Mesothelial cell of epicardium (in vitro differentiated cells): ENCODE results near the gene WHRN. TPM values are rescaled to one million over a fixed set of nuclear protein-coding genes. Genes with fewer than 3 reads are reported as not detected.

ENCODE experiments used
- DNase-seq, 2 experiments: peaks; one replicate each; pipeline ENCODE4 v3.0.0; 2021; ENCODE audit warnings: low spot score in 2 of 2; ENCODE audit not compliant: unreplicated experiment in 2 of 2
- H3K27ac Mint-ChIP-seq: 2 replicates; pipeline ENCODE4 v1.8.0; 2021; ENCODE audit warnings: mixed read lengths
- H3K27me3 Mint-ChIP-seq: 2 replicates; pipeline ENCODE4 v1.8.0; 2021; ENCODE audit warnings: low read depth, mixed read lengths
- H3K36me3 Mint-ChIP-seq: 2 replicates; pipeline ENCODE4 v1.8.0; 2021; ENCODE audit warnings: mixed read lengths
- H3K4me1 Mint-ChIP-seq: 2 replicates; pipeline ENCODE4 v1.8.0; 2021; ENCODE audit warnings: mixed read lengths
- H3K4me3 Mint-ChIP-seq: 2 replicates; pipeline ENCODE4 v1.8.0; 2021; ENCODE audit warnings: mild to moderate bottlenecking, moderate library complexity, mixed read lengths
- H3K9me3 Mint-ChIP-seq: 2 replicates; pipeline ENCODE4 v1.8.0; 2021; ENCODE audit warnings: mixed read lengths
- CTCF ChIP-seq: fragments of 200-600 bp; sonication (generic); IDR thresholded peaks from one replicate; pipeline ENCODE4 v1.5.0; 2021; ENCODE audit warnings: antibody characterized with exemption; ENCODE audit not compliant: unreplicated experiment
- total RNA-seq: library from RNA; stranded (reverse); gene quantifications from 3 replicates; pipeline ENCODE4 v1.2.1, GENCODE V29; 2021

Gene WHRN
- total RNA-seq: 25.5 to 28.2 TPM (median 27.5 TPM) in 3 replicates

GRCh38 chr9:114505187-114506081, at the start of gene WHRN:
Gene WHRN, minus strand, starts transcription at chr9:114505473. Its CDS starts 672 bp downstream, at chr9:114504801.
- DNase-seq: peak; percentile 93 to 94
- H3K9me3 Mint-ChIP-seq: no peaks in the 10 kb centered on the region
- peaks cover 46% of the 10 kb centered on the region for H3K4me1 Mint-ChIP-seq
- H3K36me3 Mint-ChIP-seq: no peaks in the 10 kb centered on the region
- H3K27ac Mint-ChIP-seq: peak within 1 kb of the TSS; percentile 95
- H3K27me3 Mint-ChIP-seq: peaks cover 30% of the 10 kb centered on the region
- no peak for TF ChIP-seq CTCF
- H3K4me3 Mint-ChIP-seq: peak within 1 kb of the TSS; percentile 88

- Mint-ChIP-seq H3K27ac (no peak overlapping the region), H3K27me3 (no peaks in the 10 kb centered on the region)
Measured at GRCh38 chr9:114553202-114553601, 47.9 kb upstream of the WHRN start.

GRCh38 chr9:114552706-114553105, 47.4 kb upstream of the WHRN start:
- no peak for TF ChIP-seq CTCF
- Mint-ChIP-seq H3K9me3 (no peaks in the 10 kb centered on the region), H3K4me3 (no peak overlapping the region), H3K4me1 (peaks cover 9% of the 10 kb centered on the region), H3K36me3 (no peaks in the 10 kb centered on the region), H3K27ac (no peak overlapping the region), H3K27me3 (no peaks in the 10 kb centered on the region)
- DNase-seq: no peak

More at GRCh38 chr9:114553202-114553601, 47.9 kb upstream of the WHRN start:
- Mint-ChIP-seq H3K4me3 (no peak overlapping the region), H3K9me3 (no peaks in the 10 kb centered on the region), H3K36me3 (no peaks in the 10 kb centered on the region), H3K4me1 (peaks cover 14% of the 10 kb centered on the region)
- TF ChIP-seq CTCF: no peak
- DNase-seq: no peak

GRCh38 chr9:114551750-114552685, 46.7 kb upstream of the WHRN start:
- Mint-ChIP-seq H3K27ac (peak overlapping the region; percentile 59), H3K4me1 (peaks cover 9% of the 10 kb centered on the region), H3K4me3 (no peak overlapping the region), H3K27me3 (peaks cover 3% of the 10 kb centered on the region), H3K36me3 (no peaks in the 10 kb centered on the region), H3K9me3 (no peaks in the 10 kb centered on the region)
- TF ChIP-seq CTCF: no peak
- DNase-seq: no peak

- no peak for DNase-seq
- H3K27ac Mint-ChIP-seq: no peak overlapping the region
- no peaks in the 10 kb centered on the region for H3K9me3 Mint-ChIP-seq
- no peak for TF ChIP-seq CTCF
- H3K36me3 Mint-ChIP-seq: no peaks in the 10 kb centered on the region
- peaks cover 9% of the 10 kb centered on the region for H3K27me3 Mint-ChIP-seq
- H3K4me1 Mint-ChIP-seq: peaks cover 9% of the 10 kb centered on the region
- H3K4me3 Mint-ChIP-seq: no peak overlapping the region
Measured at GRCh38 chr9:114549697-114550330, 44.5 kb upstream of the WHRN start.
